Right atrium auricular region (tissue), 2 donors: ENCODE results near the gene ANO6. TPM values are rescaled to one million over a fixed set of nuclear protein-coding genes. Genes with fewer than 3 reads are reported as not detected.

Source experiments
- DNase-seq: peaks from one replicate; pipeline ENCODE4 v3.0.0-alpha.2; 2019; ENCODE audit warnings: low spot score
- H3K27ac ChIP-seq, 2 donors: fragments of 200-600 bp; sonication (generic); 1 replicate in 1 of 2; 2 replicates in 1 of 2; pipeline ENCODE4 v1.5.1; 2016 to 2019
- H3K27me3 ChIP-seq, 2 donors: fragments of 200-600 bp; sonication (generic); one replicate each; pipeline versions ENCODE4 v1.5.1 to v1.6.0; 2017 to 2019
- H3K36me3 ChIP-seq: fragments of 200-600 bp; sonication (generic); one replicate; pipeline ENCODE4 v1.5.1; 2016
- H3K4me1 ChIP-seq, 2 donors: fragments of 200-600 bp; sonication (generic); one replicate each; pipeline versions ENCODE4 v1.5.1 to v1.6.0; 2017 to 2019
- H3K4me3 ChIP-seq, 2 donors: fragments of 200-600 bp; sonication (generic); 1 replicate in 1 of 2; 2 replicates in 1 of 2; pipeline ENCODE4 v1.5.1; 2017 to 2019; ENCODE audit warnings: mild to moderate bottlenecking in 1 of 2, moderate library complexity in 1 of 2
- H3K9me3 ChIP-seq, 2 donors: fragments of 200-600 bp; sonication (generic); one replicate each; pipeline ENCODE4 v1.5.1; 2019
- total RNA-seq, 2 donors: library from RNA; depleted of rRNA; stranded (reverse); fragments of >200 nt; gene quantifications; one replicate each; pipeline ENCODE4 v1.1.0, GENCODE V29; 2016
- TF ChIP-seq, protein P1 (sequence below), 2 donors: fragments of 200-600 bp; sonication (generic); IDR thresholded peaks; one replicate each; pipeline ENCODE4 v1.5.1; 2019; ENCODE audit warnings: antibody characterized with exemption in 2 of 2

Gene ANO6
- total RNA-seq, 2 donors from 2014 or later: 48.1 to 49.5 TPM

DNA sequence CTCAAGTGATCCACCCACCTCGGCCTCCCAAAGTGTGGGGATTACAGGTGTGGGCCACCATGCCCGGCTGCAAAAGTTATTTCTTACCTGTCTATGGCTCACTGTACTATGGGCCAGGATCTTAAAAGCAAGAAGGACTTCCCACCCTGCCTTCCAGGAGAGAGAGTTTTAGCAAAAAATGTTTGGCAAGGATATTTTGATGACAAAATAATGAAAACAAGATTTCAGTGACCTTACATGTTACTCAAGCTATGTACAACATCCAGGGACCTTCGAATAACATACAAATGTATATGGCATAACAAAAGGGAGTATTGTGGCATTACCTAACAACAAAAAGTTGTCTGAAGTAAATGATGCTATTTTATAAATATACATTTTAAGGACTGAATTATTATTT lies 55.1 kb downstream of the ANO6 start:
- Histone ChIP-seq H3K4me3 (no peak overlapping the region), H3K4me1 (peaks cover 0 to 45% of the 10 kb centered on the region in 2 donors), H3K36me3 (no peaks in the 10 kb centered on the region), H3K27ac (no peak overlapping the region), H3K9me3 (no peaks in the 10 kb centered on the region), H3K27me3 (no peaks in the 10 kb centered on the region)
- TF ChIP-seq, protein P1, sequence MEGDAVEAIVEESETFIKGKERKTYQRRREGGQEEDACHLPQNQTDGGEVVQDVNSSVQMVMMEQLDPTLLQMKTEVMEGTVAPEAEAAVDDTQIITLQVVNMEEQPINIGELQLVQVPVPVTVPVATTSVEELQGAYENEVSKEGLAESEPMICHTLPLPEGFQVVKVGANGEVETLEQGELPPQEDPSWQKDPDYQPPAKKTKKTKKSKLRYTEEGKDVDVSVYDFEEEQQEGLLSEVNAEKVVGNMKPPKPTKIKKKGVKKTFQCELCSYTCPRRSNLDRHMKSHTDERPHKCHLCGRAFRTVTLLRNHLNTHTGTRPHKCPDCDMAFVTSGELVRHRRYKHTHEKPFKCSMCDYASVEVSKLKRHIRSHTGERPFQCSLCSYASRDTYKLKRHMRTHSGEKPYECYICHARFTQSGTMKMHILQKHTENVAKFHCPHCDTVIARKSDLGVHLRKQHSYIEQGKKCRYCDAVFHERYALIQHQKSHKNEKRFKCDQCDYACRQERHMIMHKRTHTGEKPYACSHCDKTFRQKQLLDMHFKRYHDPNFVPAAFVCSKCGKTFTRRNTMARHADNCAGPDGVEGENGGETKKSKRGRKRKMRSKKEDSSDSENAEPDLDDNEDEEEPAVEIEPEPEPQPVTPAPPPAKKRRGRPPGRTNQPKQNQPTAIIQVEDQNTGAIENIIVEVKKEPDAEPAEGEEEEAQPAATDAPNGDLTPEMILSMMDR (IDR thresholded peaks at IDR 0.05): no peak
- no peak for DNase-seq

DNA sequence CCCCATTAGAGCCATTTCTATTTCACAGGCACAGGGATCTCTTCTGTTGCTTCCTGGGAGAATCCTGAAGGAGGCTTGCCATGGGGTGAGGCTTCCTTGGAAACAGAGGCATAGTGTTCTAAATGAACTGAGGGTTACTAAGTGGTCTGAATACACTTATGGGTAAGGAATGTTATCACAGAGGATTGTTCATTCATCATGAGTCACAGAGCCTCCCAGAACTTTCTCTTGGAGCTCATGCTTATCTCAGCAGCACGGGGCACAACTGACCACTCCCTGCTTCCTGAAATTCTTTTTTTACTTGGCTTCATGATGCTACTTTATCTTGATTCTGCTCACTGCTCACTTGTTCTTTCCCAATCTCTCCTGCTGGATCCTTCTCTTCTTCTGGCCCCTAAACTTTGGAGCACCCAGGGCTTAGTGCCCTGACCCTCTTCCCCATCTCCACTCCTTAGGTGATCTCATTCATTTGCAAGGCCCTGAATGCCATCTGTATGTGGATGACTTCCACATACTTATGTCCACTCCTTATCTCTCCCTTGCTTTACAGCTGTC lies 57.9 kb downstream of the ANO6 start:
- Histone ChIP-seq H3K4me3 (no peak overlapping the region), H3K9me3 (no peaks in the 10 kb centered on the region), H3K27me3 (no peaks in the 10 kb centered on the region), H3K4me1 (peaks cover 0 to 39% of the 10 kb centered on the region in 2 donors), H3K36me3 (no peaks in the 10 kb centered on the region), H3K27ac (peak overlapping the region; percentile 56 to 76)
- TF ChIP-seq, protein P1 (IDR thresholded peaks at IDR 0.05): no peak
- peak; percentile 80 for DNase-seq

DNA sequence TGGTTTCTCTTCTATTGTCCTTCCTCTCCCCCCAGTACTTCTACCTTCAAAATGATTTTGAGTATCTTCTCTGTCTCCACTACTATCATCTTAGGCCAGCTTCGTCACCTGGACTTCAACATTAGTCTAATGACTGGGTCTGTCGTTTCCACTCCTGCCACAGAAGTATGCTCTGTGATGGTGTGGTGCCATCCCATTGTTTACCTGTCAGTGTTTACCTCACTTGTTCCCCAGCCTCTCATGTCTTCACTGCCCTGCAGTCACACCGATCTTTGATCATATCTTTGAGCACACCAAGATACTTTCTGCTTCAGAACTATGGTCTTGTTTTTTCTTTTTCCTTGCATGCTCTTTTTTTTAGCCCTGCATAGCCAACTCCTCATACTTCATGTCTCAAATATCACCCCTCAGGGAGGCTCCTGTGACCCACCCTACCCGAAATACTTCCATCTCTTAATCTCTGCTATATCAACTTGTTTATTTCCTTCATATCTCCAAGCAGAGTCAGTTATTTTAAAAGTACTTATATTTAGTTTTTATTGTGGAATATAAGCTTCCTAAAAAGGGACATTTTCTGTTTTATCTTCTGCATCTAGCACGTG lies 60.4 kb downstream of the ANO6 start:
- Histone ChIP-seq H3K27ac (no peak overlapping the region), H3K27me3 (no peaks in the 10 kb centered on the region), H3K9me3 (no peaks in the 10 kb centered on the region), H3K4me1 (peaks cover 0 to 45% of the 10 kb centered on the region in 2 donors), H3K36me3 (no peaks in the 10 kb centered on the region), H3K4me3 (no peak overlapping the region)
- no peak for DNase-seq
- TF ChIP-seq, protein P1 (IDR thresholded peaks at IDR 0.05): no peak

DNA sequence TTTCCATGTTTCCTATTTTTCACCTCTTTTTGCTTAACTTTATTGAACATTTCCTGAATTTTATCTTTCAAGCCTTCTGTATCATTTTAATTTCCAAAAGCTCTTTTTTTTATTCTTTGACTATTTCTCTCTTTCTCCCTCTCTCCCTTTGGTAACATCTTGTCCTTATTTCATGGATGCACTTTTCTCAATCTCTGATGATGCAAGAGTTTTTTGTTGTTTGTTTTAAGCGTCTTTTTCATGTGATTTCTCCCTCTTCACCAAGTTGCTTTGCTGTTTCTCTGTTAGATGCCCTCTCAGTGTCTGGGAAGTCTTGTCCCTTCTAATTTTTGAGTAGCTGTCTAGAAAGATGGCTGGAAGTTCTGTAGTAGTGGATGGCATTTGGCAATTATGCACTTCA lies 62.6 kb downstream of the ANO6 start:
- H3K4me1 ChIP-seq: peaks cover 0 to 35% of the 10 kb centered on the region in 2 donors
- H3K27me3 ChIP-seq: no peaks in the 10 kb centered on the region
- H3K27ac ChIP-seq: peak overlapping the region; percentile 8 to 38
- H3K9me3 ChIP-seq: no peaks in the 10 kb centered on the region
- H3K4me3 ChIP-seq: no peak overlapping the region
- H3K36me3 ChIP-seq: no peaks in the 10 kb centered on the region
- no peak for DNase-seq
- TF ChIP-seq, protein P1 (IDR thresholded peaks at IDR 0.05): no peak

DNA sequence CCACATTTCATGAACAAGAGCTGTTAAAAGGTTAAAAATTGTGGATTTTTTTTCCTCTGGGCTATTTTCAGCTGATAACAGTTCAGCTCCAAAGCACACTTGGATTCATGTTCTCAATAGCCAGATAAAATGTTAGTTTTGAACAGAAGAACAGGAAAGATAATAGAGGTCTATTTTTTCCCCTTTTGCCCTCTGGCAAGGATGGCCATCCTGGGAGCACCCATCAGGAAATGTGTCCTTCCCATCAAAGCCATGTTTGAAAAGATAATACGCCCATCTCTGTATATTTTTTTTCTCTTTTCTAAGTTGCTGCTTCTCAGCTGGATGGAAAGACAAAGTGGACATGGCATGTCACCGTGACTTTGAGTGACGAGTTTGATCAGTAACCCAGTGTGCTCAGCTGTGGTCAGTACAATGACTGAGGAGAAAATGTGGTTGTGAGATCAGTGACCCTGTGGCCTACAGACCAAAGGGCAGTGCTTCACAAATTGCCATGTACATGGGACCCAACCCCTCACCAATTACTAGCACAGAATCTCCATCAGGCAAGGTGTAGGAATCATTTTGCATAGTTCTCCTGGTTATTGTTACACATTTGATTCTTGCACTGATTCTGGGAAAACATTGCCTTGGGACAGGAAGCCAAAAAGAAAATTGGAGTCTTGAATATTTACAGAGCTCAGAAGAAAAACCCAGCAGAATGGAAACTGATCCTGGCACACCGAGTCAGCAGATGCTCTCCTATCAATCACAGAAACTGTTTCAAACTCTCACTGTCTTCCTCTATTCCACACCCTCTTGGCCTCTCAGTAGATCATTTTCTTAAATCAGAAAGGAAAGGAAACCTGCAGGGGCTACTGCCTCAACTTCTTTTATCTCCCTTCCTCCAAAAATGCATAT lies 64.3 kb downstream of the ANO6 start:
- Histone ChIP-seq H3K36me3 (no peaks in the 10 kb centered on the region), H3K27ac (peak overlapping the region in 1 of 2 donors; percentile 46), H3K4me1 (peaks cover 0 to 35% of the 10 kb centered on the region in 2 donors), H3K4me3 (no peak overlapping the region), H3K27me3 (no peaks in the 10 kb centered on the region), H3K9me3 (no peaks in the 10 kb centered on the region)
- TF ChIP-seq, protein P1 (IDR thresholded peaks at IDR 0.05): no peak
- no peak for DNase-seq
